GM19025 (cell line): Measurements from ENCODE around the gene FAM163A.

Experiments used
- ATAC-seq: cut with Tn5 transposase; IDR thresholded peaks from one replicate; pipeline ENCODE4 v1.9.1; 2021; ENCODE audit warnings: mild to moderate bottlenecking, low read depth, moderate library complexity; ENCODE audit not compliant: unreplicated experiment

The FAM163A gene

DNA sequence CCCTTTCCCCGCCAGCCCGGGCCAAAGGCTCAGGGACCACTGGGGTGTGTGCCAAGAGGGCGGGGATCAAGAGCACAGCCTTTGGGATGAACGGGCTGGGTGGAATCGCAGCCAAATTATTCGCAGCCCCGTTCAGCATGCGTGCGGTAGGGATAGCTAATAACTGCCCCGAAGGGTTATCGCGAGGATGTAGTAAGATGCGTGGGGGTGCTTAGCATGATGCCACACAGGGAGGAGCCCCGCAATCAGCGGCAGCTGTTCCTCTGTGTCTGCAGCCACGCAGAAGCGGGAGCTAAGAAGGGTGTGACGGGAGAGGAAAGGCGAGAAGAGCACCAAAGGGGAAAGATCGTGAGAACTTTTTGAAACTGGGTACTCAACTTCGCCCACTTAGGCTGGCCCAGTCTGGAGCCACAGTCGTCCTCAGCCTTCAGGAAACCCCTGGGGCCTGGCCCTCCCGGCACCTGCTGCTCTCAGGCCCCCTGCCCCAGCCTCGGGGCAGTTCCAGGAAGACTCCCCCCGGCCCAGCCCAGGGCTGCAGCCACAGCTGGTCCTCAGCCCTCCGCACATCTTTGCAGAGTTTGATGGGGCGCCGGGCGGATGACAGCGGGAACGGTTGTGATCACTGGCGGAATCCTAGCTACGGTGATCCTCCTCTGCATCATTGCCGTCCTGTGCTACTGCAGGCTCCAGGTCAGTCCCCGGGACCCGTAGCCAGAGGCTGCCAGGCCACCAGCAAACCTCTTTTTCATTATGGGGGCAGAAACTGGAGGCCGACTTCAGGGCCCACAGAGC, 69.6 kb downstream of the FAM163A start:
- ATAC-seq: no peak

DNA sequence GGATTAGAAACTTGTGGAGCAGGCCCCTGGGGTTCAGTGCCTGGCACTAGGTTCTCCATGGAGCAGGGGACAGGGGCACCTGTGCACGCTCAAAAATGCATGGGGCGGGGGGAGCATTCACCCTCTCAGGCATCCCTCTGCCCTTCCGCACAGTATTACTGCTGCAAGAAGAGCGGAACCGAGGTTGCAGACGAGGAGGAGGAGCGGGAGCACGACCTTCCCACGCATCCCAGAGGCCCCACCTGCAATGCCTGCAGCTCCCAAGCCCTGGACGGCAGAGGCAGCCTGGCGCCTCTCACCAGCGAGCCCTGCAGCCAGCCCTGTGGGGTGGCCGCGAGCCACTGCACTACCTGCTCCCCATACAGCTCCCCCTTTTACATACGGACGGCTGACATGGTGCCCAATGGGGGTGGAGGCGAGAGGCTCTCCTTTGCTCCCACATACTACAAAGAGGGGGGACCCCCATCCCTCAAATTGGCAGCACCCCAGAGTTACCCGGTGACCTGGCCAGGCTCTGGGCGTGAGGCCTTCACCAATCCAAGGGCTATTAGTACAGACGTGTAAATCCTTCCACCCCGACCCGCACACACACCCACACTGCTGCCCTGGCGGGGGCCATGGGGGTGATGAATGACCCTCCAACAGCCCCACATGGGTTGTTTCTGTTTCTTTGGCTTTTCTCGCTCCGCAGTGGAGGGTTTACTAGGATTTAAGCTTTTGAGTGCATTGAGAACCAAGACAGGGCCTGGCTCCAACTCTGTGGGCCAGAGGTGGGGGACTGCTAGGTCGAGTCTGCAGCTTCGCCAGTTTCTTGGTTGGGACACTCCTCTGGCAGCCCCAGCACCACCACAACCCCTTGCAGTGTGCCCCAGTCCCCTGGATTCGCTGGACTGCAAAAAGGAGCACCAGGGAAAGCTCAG, 70.8 kb downstream of the FAM163A start:
- no peak for ATAC-seq

DNA sequence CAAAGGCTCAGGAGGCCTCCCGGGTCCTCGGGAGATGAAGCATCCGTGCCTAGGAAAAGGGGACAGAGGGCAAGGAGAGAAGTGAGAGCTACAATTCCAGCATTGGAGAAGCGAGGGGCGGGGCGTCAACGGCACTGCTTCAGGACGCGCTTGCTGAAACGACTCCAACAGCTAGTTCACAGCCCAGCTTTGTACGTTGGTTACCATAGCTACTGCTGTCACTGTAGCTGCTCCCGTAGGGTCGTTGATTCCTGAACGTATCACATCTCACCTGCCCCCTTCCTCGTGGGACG, 71.4 kb downstream of the FAM163A start:
- ATAC-seq: peak; percentile 22

DNA sequence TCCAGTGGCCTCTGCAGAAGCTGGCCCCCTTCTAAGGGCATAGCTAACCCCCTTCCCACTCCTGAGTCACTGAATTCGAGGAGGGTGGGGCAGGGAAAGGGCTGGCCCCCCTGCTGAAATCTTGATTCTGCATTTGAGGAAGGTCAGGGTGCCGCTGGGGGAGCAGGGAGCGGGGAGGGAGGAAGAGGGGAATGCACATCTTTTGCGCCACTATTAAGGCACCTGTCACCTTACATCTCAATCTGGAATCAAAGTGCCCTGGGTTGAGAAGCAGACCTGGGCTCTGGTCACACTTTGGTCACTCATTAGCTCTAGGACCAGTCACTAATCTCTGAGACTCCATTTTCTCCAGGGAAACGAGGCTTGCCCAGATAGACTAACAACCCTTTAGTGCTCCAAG, 72.5 kb downstream of the FAM163A start:
- no peak for ATAC-seq

DNA sequence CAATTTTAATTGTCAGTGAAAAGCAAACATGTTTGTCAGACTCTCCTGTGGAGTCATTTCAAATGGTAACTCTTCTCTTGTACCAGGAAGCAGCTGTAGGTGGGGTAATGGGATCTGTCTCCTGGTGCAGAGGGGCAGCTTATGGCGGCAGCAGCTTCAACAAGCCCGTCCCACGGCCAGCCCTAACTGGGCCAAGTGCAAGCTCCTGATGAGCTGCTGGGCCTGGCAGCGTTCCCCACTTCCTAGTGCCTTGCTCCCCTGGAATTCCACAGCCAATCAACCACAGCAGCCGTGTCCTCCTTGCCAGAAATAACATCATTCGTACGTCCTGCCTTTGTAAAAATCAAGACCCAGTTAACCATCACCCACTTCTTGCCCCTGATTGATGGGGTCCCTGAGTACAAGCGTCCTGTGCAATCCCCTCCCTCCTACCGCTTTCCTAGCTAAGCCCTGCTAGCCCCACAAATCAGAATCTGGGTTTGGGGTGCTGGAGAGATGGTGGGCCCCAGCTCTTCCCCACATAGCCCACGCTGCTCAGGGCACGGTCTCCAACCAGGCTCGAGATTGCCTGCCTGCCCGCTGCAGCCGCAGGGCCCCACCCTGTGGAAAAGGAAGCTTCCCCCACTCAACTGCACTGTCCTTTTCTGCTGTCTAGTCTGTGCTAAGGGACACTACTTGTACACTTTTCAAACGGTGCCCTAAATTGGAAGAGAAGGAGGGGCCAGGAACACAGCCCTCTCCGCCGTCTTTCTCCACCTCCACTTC, 73.3 kb downstream of the FAM163A start:
- ATAC-seq: no peak

DNA sequence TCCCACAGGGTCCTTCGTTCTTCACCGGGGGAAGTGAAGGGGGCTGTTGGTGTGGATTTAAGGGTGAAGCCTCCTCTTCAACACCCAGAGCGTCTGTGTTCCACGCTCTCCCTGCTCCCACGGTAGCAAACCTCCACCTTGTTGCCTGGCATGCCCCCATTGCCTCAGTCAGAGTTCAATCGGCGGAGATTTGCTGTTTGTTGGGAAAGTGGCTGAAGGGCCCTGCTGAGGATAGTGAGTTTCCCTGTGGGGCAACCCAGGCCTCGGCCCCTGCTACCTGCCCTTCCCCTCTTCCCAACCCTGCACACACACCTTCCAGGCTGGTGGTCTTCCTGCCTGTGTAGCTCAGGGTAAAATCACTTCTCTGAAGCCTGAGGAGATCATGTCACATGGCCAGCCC, 74.0 kb downstream of the FAM163A start:
- no peak for ATAC-seq

DNA sequence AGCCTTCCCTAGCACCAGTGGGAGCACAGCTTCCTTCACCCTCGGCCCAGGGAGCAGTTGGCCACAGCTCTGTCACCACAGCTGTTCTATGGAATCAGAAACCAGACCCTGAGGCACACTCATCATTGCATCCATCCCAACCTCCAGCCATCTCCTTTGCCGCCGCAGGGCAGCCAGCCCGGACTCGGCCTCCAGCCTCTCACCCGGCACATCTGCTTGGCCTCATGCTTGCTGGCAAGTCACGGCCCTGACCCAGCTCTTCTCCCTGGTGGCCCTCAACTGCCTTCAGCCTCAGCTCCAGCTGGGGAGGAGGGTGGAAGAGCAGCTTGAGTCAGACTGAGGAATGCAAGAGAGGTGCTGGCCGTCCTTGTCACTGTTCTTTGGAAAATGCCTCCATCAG, 74.7 kb downstream of the FAM163A start:
- no peak for ATAC-seq

DNA sequence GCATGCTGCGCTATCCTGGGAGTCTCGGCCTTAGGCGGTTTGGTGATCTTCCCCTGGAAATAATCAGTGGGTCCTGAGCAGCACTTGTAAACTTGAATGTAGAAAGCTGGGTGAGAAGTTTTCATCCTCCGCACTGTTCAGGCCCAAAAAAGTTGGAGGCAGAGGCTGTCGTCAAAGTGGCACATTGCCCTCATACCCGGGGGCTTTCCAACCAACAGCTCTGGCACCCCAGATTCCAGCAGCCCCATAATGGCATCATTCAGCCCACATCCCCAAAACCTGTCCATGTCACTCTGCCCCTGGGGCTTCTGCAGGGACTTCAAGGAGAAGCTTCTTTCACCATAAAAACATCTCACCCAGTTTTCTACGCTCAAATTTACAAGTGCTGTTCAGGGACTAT, 75.2 kb downstream of the FAM163A start:
- ATAC-seq: no peak

DNA sequence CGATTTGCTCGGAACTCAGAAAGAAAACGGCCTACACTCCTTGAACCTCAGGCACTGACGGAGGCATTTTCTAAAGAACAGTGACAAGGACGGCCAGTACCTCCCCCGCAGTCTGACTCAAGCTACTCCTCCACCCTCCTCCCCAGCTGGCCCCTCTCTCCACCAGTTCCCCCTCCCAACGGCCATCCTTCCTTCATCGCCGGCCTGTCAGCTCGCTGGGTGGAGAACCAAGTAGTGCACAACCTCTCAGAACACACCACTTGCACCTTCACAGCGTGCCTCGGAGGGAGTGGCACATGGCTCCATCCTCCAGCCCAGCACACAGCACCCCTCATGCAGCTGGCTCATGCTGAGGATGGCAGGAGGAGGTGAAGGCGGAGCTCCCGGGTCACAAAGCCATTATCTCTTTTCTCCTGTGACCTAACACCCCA, 75.7 kb downstream of the FAM163A start:
- ATAC-seq: no peak

DNA sequence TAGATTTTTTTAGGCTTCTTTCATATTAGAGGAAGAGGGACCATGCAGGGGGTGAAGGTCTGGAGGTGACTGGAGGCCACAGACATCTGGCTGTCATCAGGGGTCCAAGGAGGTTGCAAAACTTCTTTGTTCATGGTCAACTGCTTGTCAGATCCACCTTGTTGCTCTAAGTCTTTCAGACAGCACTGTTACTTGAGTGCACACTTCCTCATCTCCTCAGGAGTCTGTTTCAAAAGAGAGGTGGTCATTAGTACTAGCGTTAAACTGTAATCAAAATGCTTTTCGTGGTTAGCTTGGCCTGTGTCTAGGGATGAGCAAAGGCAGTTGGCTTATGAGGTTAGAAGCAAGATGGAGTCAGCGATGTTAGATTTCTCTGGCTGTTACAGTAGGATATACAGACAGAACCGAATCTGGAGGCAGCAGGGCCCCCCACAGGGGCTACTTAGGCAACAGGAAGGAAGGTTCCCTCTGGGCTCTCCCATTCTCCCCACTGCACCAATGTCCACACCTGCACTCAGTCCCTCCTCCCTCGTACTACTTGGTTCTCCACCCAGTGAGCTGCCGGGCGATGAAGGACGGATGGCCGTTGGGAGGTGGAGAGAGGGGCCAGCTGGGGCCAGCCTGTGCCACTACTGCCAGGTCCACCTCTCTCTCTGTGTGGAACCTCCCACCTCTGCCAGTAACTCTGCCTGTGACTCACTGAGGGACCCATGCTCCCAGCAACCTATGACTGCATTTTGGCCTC, 77.3 kb downstream of the FAM163A start:
- no peak for ATAC-seq

DNA sequence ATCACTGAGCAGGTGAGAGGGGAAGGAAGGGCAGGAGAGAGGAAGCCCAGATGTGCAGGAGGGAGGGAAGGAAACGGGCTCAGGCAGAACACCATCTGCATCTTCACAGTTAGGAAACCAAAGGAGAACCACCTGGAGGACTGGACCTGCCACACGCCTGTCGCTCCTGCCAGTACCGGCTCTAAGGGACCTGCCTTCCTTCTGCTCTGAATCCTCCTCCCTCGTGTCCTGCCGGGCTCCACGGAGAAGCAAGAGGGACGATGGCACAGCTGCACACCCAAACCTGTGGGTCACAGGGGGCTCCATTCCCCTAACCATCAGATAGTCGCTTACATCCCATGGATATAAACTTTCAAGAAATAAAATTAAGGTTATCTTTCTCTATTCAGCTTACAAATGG, 78.4 kb downstream of the FAM163A start:
- ATAC-seq: no peak

DNA sequence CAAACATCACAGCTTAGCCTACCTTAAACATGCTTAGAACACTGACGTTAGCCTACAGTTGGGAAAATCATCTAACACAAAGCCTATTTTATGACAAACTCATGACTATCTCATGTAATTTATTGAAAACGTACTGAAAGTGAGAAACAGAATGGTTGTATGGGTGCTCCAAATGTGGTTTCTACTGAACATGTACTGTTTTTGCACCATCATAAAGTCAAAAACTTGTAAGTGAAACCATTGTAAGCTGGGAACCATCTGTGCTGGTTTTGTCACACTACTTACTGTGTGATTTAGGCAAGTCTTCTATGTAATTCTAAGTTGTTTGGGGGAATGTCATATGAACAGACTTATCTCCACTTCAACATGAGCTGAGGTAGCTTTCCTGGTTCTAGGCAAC, 79.0 kb downstream of the FAM163A start:
- ATAC-seq: no peak

DNA sequence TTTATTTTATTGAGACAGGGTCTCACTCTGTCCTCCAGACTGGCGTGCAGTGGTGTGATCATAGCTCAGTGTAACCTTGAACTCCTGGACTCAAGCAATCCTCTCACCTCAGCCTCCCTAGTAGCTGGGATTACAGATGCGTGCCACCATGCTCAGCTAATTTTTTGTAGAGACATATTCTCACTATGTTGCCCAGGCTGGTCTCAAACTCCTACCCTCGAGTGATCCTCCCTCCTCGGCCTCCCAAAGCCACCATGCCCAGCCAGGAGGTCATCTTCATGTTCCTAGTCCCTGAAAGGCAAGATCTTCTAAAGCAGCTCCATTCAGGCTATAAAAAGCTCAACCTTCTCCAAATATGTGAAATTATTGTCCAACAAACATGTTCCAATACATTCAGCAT, 80.6 kb downstream of the FAM163A start:
- ATAC-seq: no peak

DNA sequence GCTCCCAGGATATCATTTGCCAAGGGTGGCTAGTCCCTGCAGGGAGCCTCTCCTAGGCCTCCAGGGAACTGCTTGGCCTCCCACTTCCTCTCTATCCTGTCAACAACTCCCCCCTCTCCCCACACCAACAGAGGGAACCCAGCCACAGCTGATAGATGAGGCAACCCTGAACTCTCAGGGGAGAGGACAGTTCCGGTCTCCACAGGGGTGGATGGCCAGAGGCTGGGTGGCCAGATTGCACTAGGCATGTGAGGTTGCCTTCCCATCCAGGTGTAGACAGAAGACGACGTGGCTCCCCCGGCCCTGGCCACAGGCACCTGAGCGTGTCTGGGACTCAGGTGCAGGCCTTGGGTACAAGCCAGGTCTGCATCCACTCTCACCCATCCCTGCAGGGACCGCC, 81.2 kb downstream of the FAM163A start:
- ATAC-seq: no peak

DNA sequence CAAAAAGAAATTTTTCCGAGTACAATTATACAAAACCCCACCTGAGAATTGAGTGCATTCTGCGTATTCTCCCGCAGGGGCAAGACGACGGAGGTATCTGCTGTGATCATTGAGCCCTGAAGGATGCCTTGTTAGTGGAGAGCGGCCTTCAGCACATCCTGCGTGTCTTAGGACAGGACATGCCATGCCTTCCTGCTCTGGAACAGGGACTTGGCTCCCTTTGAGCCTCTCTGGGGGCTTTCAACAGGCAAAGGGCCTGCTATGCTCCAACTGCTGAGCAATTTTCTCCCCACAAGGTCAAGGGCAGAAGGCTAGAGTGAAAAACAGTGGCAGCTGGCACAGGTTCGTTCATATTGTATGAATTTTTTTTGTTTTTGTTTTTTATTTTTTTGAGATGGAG, 82.1 kb downstream of the FAM163A start:
- no peak for ATAC-seq

DNA sequence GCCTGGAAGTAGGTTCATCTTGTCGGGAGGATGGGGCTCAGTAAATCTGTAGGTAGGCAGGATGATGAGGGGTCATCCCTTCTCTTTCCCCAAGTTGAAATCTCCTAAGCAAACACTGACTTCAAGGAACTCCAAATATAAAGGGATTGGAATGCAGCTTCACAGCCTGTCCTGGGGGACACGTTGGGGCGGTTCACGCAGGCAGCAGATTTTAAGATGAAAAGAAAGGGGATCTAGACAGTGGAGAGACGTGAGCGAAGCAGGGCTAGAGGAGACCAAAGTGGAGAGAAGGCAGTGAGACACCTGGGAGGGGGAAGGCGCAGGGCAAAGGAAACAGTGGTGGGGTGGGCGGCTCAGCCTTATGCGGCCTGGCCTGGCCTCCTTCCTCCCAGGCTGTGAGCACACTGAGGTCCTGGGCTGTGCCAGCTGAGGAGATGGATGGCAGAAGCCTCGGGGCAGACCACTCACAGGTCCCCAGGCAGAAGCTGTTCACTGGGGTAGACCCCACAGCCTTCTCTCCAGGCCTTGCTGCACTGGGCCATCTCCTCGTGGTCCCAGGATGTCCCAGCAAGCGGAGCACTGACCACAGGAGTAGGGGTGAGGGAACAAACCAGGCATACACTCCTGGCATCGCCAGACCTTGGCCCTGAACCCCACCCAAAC, 82.8 kb downstream of the FAM163A start:
- ATAC-seq: no peak

DNA sequence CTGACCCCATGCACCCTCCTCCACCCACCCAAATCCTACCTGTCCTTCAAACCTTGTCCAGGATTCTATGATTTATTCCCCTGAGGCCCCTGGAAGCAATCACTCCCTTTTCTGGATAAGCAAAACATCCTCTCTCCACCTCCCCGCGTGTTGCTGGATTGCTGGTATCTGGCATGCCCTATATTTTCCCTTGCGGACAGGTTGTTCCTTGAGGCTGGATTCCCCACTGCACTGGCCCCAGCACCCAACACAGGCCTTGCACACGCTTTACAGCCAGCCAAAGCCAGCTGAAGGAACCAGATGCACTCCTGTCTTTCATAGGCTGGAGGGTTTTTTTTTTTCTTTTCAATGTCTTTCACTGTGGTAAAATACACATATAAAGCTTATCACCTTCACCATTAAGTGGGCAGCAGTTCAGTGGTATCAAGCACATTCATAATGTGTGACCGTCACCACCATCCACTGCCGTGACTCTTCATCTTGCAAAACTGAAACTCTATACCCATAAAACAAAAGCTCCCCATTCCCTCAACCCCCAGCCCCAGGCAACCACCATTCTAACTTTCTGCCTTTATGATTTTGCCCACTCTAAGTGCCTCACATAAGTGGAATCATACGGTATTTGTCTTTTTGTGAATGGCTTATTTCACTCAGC, 83.7 kb downstream of the FAM163A start:
- no peak for ATAC-seq

DNA sequence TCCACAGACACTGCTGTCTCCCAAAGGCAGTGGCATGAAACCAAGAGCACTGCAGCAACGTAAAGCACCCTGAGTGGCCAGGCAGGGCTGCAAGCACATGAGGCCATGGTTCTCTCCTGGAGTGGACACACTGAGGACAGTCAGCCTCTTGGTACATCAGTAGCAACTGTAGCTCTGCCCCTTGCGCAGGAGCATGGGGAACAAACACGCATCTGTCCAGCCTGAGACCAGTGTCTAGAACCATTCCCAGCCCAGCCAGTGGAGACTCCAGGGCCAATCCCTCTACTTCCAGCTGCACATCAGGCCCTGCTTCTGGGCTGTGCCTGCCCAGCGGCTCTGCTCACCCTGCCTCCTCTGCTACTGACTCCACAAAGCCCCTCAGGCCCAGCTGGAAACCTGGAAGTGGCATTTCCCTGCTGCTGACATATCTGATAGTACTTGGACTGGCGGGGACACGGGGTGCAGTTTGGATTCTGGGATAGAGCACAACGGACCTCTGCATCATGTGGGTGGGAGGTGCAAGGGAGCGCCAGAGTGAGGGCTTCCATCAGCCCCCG, 85.5 kb downstream of the FAM163A start:
- ATAC-seq: no peak

DNA sequence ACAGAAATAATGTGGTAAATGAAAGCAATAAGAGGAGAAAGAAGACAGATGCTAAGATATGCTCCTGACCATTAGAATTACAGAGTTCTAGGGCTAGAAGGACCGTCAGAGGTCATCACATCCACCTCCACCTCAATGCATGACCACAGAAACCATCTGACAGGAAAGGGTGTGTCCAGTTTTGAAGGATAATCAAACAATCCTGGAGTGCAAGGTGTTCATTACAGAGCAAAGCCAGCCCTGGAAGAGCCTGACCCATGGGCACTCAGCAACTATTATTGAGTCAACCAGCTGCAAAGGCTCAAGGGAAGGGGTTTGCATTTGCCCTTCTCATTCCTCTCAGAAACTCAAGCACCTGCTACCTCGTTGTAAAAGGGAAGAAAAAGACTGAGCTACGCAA, 88.1 kb downstream of the FAM163A start:
- no peak for ATAC-seq
